ENCODE measurements around the gene SNRNP40.

SNRNP40 gene

DNA sequence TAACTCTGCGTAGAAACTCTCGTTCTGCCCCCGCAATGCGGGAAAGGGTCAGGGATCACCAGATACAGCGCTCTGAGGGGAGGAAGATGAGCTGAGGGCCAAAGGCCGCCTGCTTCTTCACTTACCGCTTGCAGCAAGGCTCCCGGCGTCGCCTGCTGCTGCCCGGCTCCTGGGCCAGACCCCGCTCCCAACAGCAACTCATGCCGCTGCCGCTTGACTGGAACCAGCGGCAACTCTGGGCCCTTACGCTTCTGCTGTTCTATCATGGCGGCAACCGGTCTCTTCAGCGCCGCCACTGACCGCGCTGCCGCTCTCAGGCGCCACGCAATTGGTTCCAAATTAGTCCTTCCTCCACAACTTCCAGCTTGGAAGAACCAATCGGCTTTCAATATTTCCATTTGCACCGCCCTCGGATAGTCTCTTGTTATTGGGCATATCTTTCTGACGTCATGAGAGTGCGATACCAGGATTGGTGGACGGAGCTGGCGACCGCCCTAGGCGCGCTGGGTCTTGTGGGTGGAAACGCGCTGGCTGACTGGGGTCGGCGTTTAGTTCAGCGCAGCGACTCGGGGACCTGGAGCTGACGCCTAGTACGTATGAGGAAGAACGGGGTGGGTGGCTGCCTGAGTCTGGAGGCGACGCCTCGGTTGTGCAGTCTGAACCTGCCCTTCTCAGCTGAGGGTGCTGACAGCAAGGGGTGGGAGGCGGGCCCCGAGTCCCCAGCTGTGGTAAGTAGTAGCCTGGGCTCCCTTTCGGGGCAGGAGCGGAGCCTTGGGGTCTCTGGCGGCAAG, at the start of gene SNRNP40, which contains the start of gene ZCCHC17:
SNRNP40 (minus strand) TSS at position 303 of the 791 bp plus-strand sequence; CDS start at position 266, 37 bp downstream.
ZCCHC17 (plus strand) TSS at position 547 of the 791 bp plus-strand sequence. CDS start 13,067 bp downstream, outside the sequence.
- peak within 1 kb of the TSS; percentile 82 for H3K4me3 ChIP-seq (ENCODE audit: severe bottlenecking)
- H3K27me3 ChIP-seq (ENCODE audit: insufficient read depth, poor library complexity, severe bottlenecking) = no peaks in the 10 kb centered on the region
- ATAC-seq (ENCODE audit: low read depth) (peak; percentile 97), DNase-seq (ENCODE audit: low spot score) (peak; percentile 94)
- TF ChIP-seq, protein P1, sequence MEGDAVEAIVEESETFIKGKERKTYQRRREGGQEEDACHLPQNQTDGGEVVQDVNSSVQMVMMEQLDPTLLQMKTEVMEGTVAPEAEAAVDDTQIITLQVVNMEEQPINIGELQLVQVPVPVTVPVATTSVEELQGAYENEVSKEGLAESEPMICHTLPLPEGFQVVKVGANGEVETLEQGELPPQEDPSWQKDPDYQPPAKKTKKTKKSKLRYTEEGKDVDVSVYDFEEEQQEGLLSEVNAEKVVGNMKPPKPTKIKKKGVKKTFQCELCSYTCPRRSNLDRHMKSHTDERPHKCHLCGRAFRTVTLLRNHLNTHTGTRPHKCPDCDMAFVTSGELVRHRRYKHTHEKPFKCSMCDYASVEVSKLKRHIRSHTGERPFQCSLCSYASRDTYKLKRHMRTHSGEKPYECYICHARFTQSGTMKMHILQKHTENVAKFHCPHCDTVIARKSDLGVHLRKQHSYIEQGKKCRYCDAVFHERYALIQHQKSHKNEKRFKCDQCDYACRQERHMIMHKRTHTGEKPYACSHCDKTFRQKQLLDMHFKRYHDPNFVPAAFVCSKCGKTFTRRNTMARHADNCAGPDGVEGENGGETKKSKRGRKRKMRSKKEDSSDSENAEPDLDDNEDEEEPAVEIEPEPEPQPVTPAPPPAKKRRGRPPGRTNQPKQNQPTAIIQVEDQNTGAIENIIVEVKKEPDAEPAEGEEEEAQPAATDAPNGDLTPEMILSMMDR (IDR thresholded peaks at IDR 0.05; ENCODE audit: poor library complexity, severe bottlenecking) = no peak
- no peaks in the 10 kb centered on the region for H3K4me1 ChIP-seq (ENCODE audit: insufficient read depth, poor library complexity, severe bottlenecking)
- H3K9me3 ChIP-seq (ENCODE audit: severe bottlenecking) = no peaks in the 10 kb centered on the region
- H3K36me3 ChIP-seq (ENCODE audit: low read depth) = peaks cover 35% of the 10 kb centered on the region
- peak within 1 kb of the TSS; percentile 42 for H3K27ac ChIP-seq (ENCODE audit: poor library complexity, severe bottlenecking)

DNA sequence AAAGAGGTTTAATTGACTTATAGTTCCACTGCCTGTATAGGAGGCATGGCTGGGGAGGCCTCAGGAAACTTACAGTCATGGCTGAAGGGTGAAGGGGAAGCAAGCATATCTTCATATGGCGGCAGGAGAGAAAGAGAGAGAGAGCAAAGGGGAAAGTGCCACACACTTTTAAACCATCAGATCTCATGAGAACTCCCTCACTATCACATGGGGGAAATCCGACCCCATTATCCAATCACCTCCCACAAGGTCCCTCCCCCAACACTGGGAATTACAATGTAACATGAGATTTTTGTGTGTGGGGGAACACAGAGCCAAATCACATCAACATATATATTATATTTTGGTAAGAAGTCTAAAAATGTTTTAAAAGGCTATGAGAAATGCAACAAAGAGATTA, 49.0 kb upstream of the SNRNP40 start:
- no peaks in the 10 kb centered on the region for H3K27me3 ChIP-seq (ENCODE audit: insufficient read depth, poor library complexity, severe bottlenecking)
- no peak for ATAC-seq (ENCODE audit: low read depth)
- H3K4me3 ChIP-seq (ENCODE audit: severe bottlenecking) = no peak overlapping the region
- no peaks in the 10 kb centered on the region for H3K4me1 ChIP-seq (ENCODE audit: insufficient read depth, poor library complexity, severe bottlenecking)
- no peak overlapping the region for H3K27ac ChIP-seq (ENCODE audit: poor library complexity, severe bottlenecking)
- H3K9me3 ChIP-seq (ENCODE audit: severe bottlenecking) = no peaks in the 10 kb centered on the region
- TF ChIP-seq, protein P1 (IDR thresholded peaks at IDR 0.05; ENCODE audit: poor library complexity, severe bottlenecking) = no peak
- peaks cover 43% of the 10 kb centered on the region for H3K36me3 ChIP-seq (ENCODE audit: low read depth)
- DNase-seq (ENCODE audit: low spot score) = no peak

DNA sequence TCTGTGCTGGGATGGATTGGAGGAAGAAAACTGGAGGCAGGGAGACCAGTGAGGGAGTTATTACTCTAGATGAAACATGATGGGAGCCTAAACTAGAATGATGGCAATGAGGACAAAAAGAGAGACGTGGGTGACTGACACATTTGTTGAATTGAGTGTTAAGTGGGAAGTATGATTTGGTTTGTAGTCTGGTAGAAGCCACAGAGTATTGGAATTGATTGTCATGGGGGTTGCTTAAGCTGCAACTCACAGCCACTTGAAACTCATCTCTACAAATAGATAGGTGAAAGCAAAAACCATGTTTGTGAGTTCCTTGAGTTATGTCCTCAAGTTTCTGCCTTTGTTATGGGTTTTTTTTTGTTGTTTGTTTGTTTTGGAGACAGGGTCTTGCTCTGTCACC, 47.9 kb upstream of the SNRNP40 start:
- Histone ChIP-seq H3K27me3 (ENCODE audit: insufficient read depth, poor library complexity, severe bottlenecking) (no peaks in the 10 kb centered on the region), H3K36me3 (ENCODE audit: low read depth) (peaks cover 39% of the 10 kb centered on the region), H3K27ac (ENCODE audit: poor library complexity, severe bottlenecking) (no peak overlapping the region), H3K4me1 (ENCODE audit: insufficient read depth, poor library complexity, severe bottlenecking) (no peaks in the 10 kb centered on the region), H3K9me3 (ENCODE audit: severe bottlenecking) (no peaks in the 10 kb centered on the region), H3K4me3 (ENCODE audit: severe bottlenecking) (no peak overlapping the region)
- no peak for ATAC-seq (ENCODE audit: low read depth)
- no peak for DNase-seq (ENCODE audit: low spot score)
- TF ChIP-seq, protein P1 (IDR thresholded peaks at IDR 0.05; ENCODE audit: poor library complexity, severe bottlenecking) = no peak

DNA sequence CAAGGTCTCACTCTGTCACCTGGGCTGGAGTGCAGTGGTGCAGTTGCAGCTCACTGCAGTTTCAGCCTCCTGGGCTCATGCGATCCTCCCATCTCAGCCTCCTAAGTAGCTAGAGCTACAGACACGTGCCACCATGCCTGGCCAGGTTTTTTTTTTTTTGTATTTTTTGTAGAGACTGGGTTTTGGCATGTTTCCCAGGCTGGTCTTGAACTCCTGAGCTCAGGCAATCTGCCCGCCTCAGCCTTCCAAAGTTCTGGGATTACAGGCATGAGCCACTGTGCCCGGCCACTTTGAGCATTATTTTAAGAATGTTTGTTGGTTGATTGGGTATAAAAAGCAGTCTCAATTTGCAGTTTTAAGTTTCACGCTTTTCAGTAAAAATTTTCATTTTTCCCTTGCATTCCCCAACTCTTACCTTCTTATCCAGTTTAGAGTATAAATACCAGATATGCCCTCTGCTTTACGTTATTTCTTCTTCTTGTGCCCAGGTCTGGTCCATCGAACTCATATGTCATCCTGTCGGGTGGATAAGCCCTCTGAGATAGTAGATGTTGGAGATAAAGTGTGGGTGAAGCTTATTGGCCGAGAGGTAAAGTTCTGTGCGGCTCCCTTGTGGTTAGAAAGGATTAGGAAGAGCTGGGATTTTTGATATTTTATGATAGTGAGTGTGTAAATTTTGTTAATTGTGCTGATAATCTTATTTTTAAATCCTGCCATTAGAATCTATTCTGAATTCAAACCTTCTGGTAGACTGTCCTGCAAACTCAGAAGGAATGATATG, 40.3 kb upstream of the SNRNP40 start:
- Histone ChIP-seq H3K4me3 (ENCODE audit: severe bottlenecking) (no peak overlapping the region), H3K36me3 (ENCODE audit: low read depth) (peaks cover 35% of the 10 kb centered on the region), H3K9me3 (ENCODE audit: severe bottlenecking) (no peaks in the 10 kb centered on the region), H3K4me1 (ENCODE audit: insufficient read depth, poor library complexity, severe bottlenecking) (no peaks in the 10 kb centered on the region), H3K27me3 (ENCODE audit: insufficient read depth, poor library complexity, severe bottlenecking) (no peaks in the 10 kb centered on the region), H3K27ac (ENCODE audit: poor library complexity, severe bottlenecking) (no peak overlapping the region)
- ATAC-seq (ENCODE audit: low read depth) (no peak), DNase-seq (ENCODE audit: low spot score) (no peak)
- TF ChIP-seq, protein P1 (IDR thresholded peaks at IDR 0.05; ENCODE audit: poor library complexity, severe bottlenecking) = no peak
